WTC11 (cell line): ENCODE results near the gene MOB2. TPM values are rescaled to one million over a fixed set of nuclear protein-coding genes. Genes with fewer than 3 reads are reported as not detected.

Source experiments
- ATAC-seq: fragments of 200-7000 bp; cut with Tn5 transposase; 2 replicates; pipeline ENCODE4 v1.10.0; 2021; ENCODE audit warnings: mild to moderate bottlenecking, moderate library complexity
- CTCF ChIA-PET: fragments of 300-600 bp; sonication (Branson Sonifier 250); formaldehyde crosslinking; loops from one replicate; lab custom pipeline; 2021; ENCODE audit warnings: antibody characterized with exemption; lab: Charles Lee
- POLR2A ChIA-PET: fragments of 350-600 bp; sonication (Branson Sonifier 250); formaldehyde crosslinking; loops from one replicate; lab custom pipeline; 2021; ENCODE audit warnings: antibody characterized with exemption; lab: Charles Lee
- DNase-seq: peaks from one replicate; pipeline ENCODE4 v3.0.0; 2021; ENCODE audit warnings: low spot score
- H3K27ac Mint-ChIP-seq: 2 replicates; pipeline ENCODE4 v1.8.0; 2021; ENCODE audit warnings: mixed read lengths
- H3K27me3 Mint-ChIP-seq: 2 replicates; pipeline ENCODE4 v1.8.0; 2021; ENCODE audit warnings: low read depth, mild to moderate bottlenecking, moderate library complexity, mixed read lengths
- H3K36me3 Mint-ChIP-seq: 2 replicates; pipeline ENCODE4 v1.8.0; 2021; ENCODE audit warnings: mixed read lengths
- H3K4me1 Mint-ChIP-seq: 2 replicates; pipeline ENCODE4 v1.8.0; 2022; ENCODE audit warnings: mixed read lengths
- H3K4me3 Mint-ChIP-seq: 2 replicates; pipeline ENCODE4 v1.8.0; 2021; ENCODE audit warnings: mild to moderate bottlenecking, moderate library complexity, mixed read lengths
- H3K9me3 Mint-ChIP-seq: 2 replicates; pipeline ENCODE4 v1.8.0; 2021; ENCODE audit warnings: mixed read lengths
- EMX1 ChIP-seq: fragments of 250-450 bp; sonication (Bioruptor Pico); IDR thresholded peaks from 2 replicates; pipeline ENCODE4 v1.8.0; 2021; ENCODE audit warnings: mild to moderate bottlenecking
- FOXJ3 ChIP-seq: sonication (generic); formaldehyde crosslinking; IDR thresholded peaks from 2 replicates; pipeline ENCODE4 v1.9.0; 2021; ENCODE audit warnings: missing genetic modification reagents, mild to moderate bottlenecking, borderline replicate concordance
- GTF2I ChIP-seq: fragments of 250-450 bp; sonication (Bioruptor Pico); conservative IDR thresholded peaks from 2 replicates; pipeline ENCODE4 v1.4.0; 2021; ENCODE audit warnings: mild to moderate bottlenecking
- HMGXB4 ChIP-seq: sonication (generic); formaldehyde crosslinking; IDR thresholded peaks from 2 replicates; pipeline ENCODE4 v1.8.1; 2023; ENCODE audit warnings: mild to moderate bottlenecking, moderate library complexity, missing genetic modification reagents
- PRRX2 ChIP-seq: fragments of 250-450 bp; sonication (Bioruptor Pico); IDR thresholded peaks from 2 replicates; pipeline ENCODE4 v1.8.0; 2021; ENCODE audit warnings: mild to moderate bottlenecking
- RORB ChIP-seq: fragments of 250-450 bp; sonication (Bioruptor Pico); IDR thresholded peaks from 2 replicates; pipeline ENCODE4 v1.9.0; 2021; ENCODE audit warnings: mild to moderate bottlenecking
- SMAD3 ChIP-seq: sonication (generic); formaldehyde crosslinking; IDR thresholded peaks from 2 replicates; pipeline ENCODE4 v1.8.0; 2022; ENCODE audit warnings: missing genetic modification reagents, mild to moderate bottlenecking, borderline replicate concordance
- SMAD4 ChIP-seq: sonication (generic); formaldehyde crosslinking; IDR thresholded peaks from 2 replicates; pipeline ENCODE4 v1.8.0; 2022; ENCODE audit warnings: mild to moderate bottlenecking, missing genetic modification reagents
- ZNF121 ChIP-seq: sonication (generic); formaldehyde crosslinking; IDR thresholded peaks from 2 replicates; pipeline ENCODE4 v1.8.0; 2023; ENCODE audit warnings: missing genetic modification reagents
- ZNF138 ChIP-seq: sonication (generic); formaldehyde crosslinking; conservative IDR thresholded peaks from 2 replicates; pipeline ENCODE4 v1.8.1; 2022; ENCODE audit warnings: mild to moderate bottlenecking, moderate library complexity, missing genetic modification reagents
- ZNF532 ChIP-seq: fragments of 250-450 bp; sonication (Bioruptor Pico); IDR thresholded peaks from 2 replicates; pipeline ENCODE4 v1.9.0; 2021; ENCODE audit warnings: mild to moderate bottlenecking, borderline replicate concordance
- total RNA-seq: library from RNA; stranded (reverse); gene quantifications from 3 replicates; pipeline ENCODE4 v1.2.3, GENCODE V29; 2021
- TF ChIP-seq, protein P1 (sequence below): fragments of 200-600 bp; IDR thresholded peaks from 2 replicates; pipeline ENCODE4 v1.8.0; 2022; ENCODE audit warnings: antibody characterized with exemption

MOB2 gene
- total RNA-seq, 1 experiment from 2014 or later: 21.7 TPM

DNA sequence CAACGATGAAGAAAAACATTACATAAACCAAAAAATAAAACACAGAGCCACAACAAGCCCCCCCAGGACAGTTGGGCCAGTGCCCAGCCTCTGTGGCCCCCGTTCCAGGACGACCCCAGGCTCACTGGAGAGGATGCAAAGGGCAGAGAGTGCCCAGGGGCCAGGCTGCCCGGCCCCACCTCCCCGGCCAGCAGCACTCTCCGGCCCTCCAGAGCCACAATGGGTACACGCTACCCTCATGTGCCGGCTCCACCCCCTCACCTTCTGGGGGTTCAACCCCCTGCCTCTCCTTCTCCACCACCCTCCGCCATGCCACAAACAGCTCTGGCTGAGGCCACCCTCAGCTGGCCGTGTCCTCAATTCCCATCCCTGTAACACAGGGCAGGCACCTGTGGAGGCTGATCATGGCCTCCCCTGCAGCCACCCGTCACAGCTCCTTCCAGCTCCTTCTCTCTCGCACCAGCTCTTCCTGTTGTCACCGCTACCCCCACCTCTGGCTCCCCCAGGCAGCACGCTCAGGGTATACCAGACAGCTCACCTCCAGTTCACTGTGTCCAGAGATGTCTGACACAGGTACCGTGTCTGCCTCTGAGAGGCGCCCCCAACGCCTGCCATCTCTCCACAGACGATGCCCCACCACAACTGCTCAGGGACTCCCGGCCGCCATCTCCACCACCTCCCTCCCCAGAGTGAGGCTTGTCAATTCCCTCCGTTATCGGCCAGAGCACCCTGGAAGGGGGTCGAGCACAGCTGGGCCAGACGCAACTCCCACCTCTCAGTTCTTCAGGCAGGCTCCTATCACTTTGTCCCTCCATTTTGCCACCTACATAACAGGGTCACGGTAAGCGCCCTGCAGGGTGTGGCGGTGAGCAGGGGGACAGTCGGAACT, 30.8 kb upstream of the MOB2 start:
- CTCF ChIA-PET: interaction anchor here (1.3 to 4.3 kb wide), 3 partner anchors 12 to 135 kb away, joined by 4 to 12 read pairs (median 4); no protein-coding TSS in a partner anchor
- Mint-ChIP-seq H3K9me3 (no peaks in the 10 kb centered on the region), H3K27ac (peak overlapping the region; percentile 73; the same call in 1 of the 2 replicates), H3K4me1 (peaks cover 21% of the 10 kb centered on the region), H3K4me3 (no peak overlapping the region), H3K27me3 (no peaks in the 10 kb centered on the region), H3K36me3 (no peaks in the 10 kb centered on the region)
- ATAC-seq (no peak), DNase-seq (no peak)
- POLR2A ChIA-PET: no interaction called here
- TF ChIP-seq ZNF121: no peak

- Mint-ChIP-seq H3K27ac (peak overlapping the region; percentile 30), H3K27me3 (no peaks in the 10 kb centered on the region), H3K4me3 (no peak overlapping the region), H3K4me1 (peaks cover 21% of the 10 kb centered on the region), H3K36me3 (no peaks in the 10 kb centered on the region), H3K9me3 (no peaks in the 10 kb centered on the region)
- ChIA-PET POLR2A (interaction anchor here (0.5 kb wide), 1 partner anchor 760 kb away, joined by 3 read pairs; no protein-coding TSS in a partner anchor), CTCF (interaction anchor here (0.6 to 3.1 kb wide), 12 partner anchors 9 to 291 kb away, joined by 3 to 19 read pairs (median 5); partner anchors contain the start of genes BRSK2 and MOB2)
- ATAC-seq: no peak
- TF ChIP-seq SMAD4 (CRISPR knock-in tag) (no peak), GTF2I (no peak), FOXJ3 (no peak), EMX1 (CRISPR knock-in tag) (no peak), PRRX2 (CRISPR knock-in tag) (no peak)
- no peak for DNase-seq
Observed at GRCh38 chr11:1516273-1517067, 29.9 kb upstream of the MOB2 start.

GRCh38 chr11:1515082-1516060, 28.8 kb upstream of the MOB2 start:
- Mint-ChIP-seq H3K4me1 (peaks cover 21% of the 10 kb centered on the region), H3K27me3 (no peaks in the 10 kb centered on the region), H3K4me3 (no peak overlapping the region), H3K36me3 (no peaks in the 10 kb centered on the region), H3K27ac (no peak overlapping the region), H3K9me3 (no peaks in the 10 kb centered on the region)
- ChIA-PET CTCF (interaction anchor here (0.6 to 3.1 kb wide), 20 partner anchors 10 to 403 kb away, joined by 3 to 19 read pairs (median 4); partner anchors contain the start of genes BRSK2 and MOB2), POLR2A (interaction anchor here (0.5 kb wide), 1 partner anchor 759 kb away, joined by 3 read pairs; no protein-coding TSS in a partner anchor)
- DNase-seq: peak; percentile 92
- ATAC-seq: peak; percentile 90
- no peak for TF ChIP-seq RORB
- TF ChIP-seq SMAD3 (CRISPR knock-in tag): peak; percentile 60; the same call in 1 of the 2 replicates
- peak; percentile 99 for TF ChIP-seq ZNF121
- TF ChIP-seq ZNF138: no peak
- TF ChIP-seq, protein P1, sequence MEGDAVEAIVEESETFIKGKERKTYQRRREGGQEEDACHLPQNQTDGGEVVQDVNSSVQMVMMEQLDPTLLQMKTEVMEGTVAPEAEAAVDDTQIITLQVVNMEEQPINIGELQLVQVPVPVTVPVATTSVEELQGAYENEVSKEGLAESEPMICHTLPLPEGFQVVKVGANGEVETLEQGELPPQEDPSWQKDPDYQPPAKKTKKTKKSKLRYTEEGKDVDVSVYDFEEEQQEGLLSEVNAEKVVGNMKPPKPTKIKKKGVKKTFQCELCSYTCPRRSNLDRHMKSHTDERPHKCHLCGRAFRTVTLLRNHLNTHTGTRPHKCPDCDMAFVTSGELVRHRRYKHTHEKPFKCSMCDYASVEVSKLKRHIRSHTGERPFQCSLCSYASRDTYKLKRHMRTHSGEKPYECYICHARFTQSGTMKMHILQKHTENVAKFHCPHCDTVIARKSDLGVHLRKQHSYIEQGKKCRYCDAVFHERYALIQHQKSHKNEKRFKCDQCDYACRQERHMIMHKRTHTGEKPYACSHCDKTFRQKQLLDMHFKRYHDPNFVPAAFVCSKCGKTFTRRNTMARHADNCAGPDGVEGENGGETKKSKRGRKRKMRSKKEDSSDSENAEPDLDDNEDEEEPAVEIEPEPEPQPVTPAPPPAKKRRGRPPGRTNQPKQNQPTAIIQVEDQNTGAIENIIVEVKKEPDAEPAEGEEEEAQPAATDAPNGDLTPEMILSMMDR: peak; percentile 85
- TF ChIP-seq ZNF532 (CRISPR knock-in tag): no peak
- TF ChIP-seq HMGXB4 (CRISPR knock-in tag): 0 out of 2 replicates have a peak, but pooled peaks have one; percentile 38
- TF ChIP-seq, all 79 proteins: peak for 4
